CD4-positive, alpha-beta memory T cell (primary cell): ENCODE measurements around the gene KCNH5. TPM values are rescaled to one million over a fixed set of nuclear protein-coding genes. Genes with fewer than 3 reads are reported as not detected.

Experiments
- polyA plus RNA-seq, 2 donors: library from polyadenylated mRNA; unstranded; fragments of 300-500 nt; fragmentation: Illumina TruSeq; gene quantifications; one replicate each; pipeline ENCODE4 v1.2.3, GENCODE V29; 2021
- total RNA-seq, 2 experiments: library from RNA; stranded (reverse); gene quantifications; one replicate each; pipeline ENCODE4 v1.2.3, GENCODE V29; 2021

Gene KCNH5
- total and polyA plus RNA-seq, 4 experiments from 2014 or later = not detected

Other genes starting within 250 kb of the KCNH5 start
- not detected for gene RHOJ, start 159.0 kb upstream of the KCNH5 start, total RNA-seq
- gene RHOJ, start 159.0 kb upstream of the KCNH5 start, polyA plus RNA-seq = not detected